ENCODE results near the gene WWOX.

DNA sequence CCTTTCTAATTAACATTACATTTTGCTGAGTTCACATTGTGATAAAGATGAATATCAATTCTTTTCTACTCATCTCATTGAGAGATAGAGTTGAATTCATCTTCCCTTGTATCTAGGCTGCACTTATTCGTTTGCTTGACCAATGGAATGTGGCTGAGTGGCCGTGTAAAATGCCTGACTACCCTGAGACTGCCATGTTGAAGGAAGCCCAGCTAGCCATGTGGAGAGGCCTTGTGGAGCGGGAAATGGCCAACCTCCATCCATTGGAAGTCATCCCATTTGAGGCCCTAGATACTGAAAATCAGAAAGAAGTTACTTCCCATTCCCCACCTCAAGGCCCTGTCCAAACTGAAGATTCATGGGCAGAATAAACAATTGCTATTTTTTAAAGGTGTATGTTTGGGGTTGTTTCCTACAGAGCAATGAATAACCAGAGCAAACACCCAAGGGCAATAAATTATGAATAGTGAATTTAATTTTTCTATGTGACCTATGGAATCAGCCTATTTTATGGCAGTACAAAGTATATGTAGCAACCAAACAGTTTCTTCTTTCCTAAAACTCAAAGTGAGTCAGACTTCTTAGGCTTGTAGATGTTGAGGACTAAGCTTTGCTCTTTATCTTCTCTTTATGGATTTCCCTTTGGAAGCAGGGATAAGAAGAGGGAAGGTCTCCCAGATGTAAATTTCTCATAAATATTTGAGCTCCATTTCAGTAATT lies 956.0 kb downstream of the WWOX start:
- TF ChIP-seq, protein P1, sequence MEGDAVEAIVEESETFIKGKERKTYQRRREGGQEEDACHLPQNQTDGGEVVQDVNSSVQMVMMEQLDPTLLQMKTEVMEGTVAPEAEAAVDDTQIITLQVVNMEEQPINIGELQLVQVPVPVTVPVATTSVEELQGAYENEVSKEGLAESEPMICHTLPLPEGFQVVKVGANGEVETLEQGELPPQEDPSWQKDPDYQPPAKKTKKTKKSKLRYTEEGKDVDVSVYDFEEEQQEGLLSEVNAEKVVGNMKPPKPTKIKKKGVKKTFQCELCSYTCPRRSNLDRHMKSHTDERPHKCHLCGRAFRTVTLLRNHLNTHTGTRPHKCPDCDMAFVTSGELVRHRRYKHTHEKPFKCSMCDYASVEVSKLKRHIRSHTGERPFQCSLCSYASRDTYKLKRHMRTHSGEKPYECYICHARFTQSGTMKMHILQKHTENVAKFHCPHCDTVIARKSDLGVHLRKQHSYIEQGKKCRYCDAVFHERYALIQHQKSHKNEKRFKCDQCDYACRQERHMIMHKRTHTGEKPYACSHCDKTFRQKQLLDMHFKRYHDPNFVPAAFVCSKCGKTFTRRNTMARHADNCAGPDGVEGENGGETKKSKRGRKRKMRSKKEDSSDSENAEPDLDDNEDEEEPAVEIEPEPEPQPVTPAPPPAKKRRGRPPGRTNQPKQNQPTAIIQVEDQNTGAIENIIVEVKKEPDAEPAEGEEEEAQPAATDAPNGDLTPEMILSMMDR (IDR thresholded peaks at IDR 0.05; ENCODE audit: borderline replicate concordance, extremely low read depth, low read length, poor library complexity, severe bottlenecking) = no peak
- no peak for TF ChIP-seq EZH2 (IDR thresholded peaks at IDR 0.05; ENCODE audit: borderline replicate concordance, low read depth, low read length, severe bottlenecking)
